Mononuclear cell (primary cell): ENCODE results near the gene KCNH3. TPM values are rescaled to one million over a fixed set of nuclear protein-coding genes. Genes with fewer than 3 reads are reported as not detected.

ENCODE experiments used
- H3K27me3 ChIP-seq: 2 replicates; pipeline ENCODE4 v1.6.0; 2011; ENCODE audit warnings: low read length, control low read depth; ENCODE audit not compliant: insufficient read depth
- H3K4me1 ChIP-seq: 2 replicates; pipeline ENCODE4 v1.5.1; 2011; ENCODE audit warnings: mild to moderate bottlenecking, low read length, control low read depth; ENCODE audit not compliant: insufficient read depth
- H3K4me3 ChIP-seq: 2 replicates; pipeline ENCODE4 v1.5.1; 2011; ENCODE audit warnings: mild to moderate bottlenecking, low read length, moderate library complexity
- H3K9me3 ChIP-seq: 2 replicates; pipeline ENCODE4 v1.5.1; 2011; ENCODE audit warnings: low read depth, mild to moderate bottlenecking, control low read depth, low read length
- total RNA-seq: library from RNA; depleted of rRNA; stranded (reverse); fragments of >200 nt; gene quantifications from one replicate; pipeline ENCODE4 v1.2.3, GENCODE V29; 2012

The KCNH3 gene
- total RNA-seq, 1 donor: 2.1 TPM

- H3K4me1 ChIP-seq: peaks cover 49% of the 10 kb centered on the region
- H3K9me3 ChIP-seq: no peaks in the 10 kb centered on the region
- peaks cover 21% of the 10 kb centered on the region for H3K27me3 ChIP-seq
- H3K4me3 ChIP-seq: peak overlapping the region; percentile 43
These were observed 1.5 kb upstream of the KCNH3 start for GRCh38 chr12:49537231-49537751.

- Histone ChIP-seq H3K27me3 (peaks cover 21% of the 10 kb centered on the region), H3K4me3 (peak overlapping the region; percentile 43), H3K4me1 (peaks cover 49% of the 10 kb centered on the region), H3K9me3 (no peaks in the 10 kb centered on the region)
These were observed 899 bp upstream of the KCNH3 start for GRCh38 chr12:49537752-49538509.

- Histone ChIP-seq H3K4me1 (peaks cover 48% of the 10 kb centered on the region), H3K27me3 (peaks cover 21% of the 10 kb centered on the region), H3K9me3 (no peaks in the 10 kb centered on the region), H3K4me3 (peak overlapping the region; percentile 43)
These were observed 787 bp downstream of the KCNH3 start for GRCh38 chr12:49539406-49540228.

- Histone ChIP-seq H3K27me3 (peaks cover 21% of the 10 kb centered on the region), H3K4me1 (peaks cover 40% of the 10 kb centered on the region), H3K9me3 (no peaks in the 10 kb centered on the region), H3K4me3 (no peak overlapping the region)
These were observed 1.7 kb downstream of the KCNH3 start for GRCh38 chr12:49540229-49541139.

GRCh38 chr12:49541140-49541861 is 2.5 kb downstream of the KCNH3 start:
- Histone ChIP-seq H3K4me3 (no peak overlapping the region), H3K9me3 (no peaks in the 10 kb centered on the region), H3K27me3 (peaks cover 19% of the 10 kb centered on the region), H3K4me1 (peaks cover 32% of the 10 kb centered on the region)

- H3K4me1 ChIP-seq: peaks cover 24% of the 10 kb centered on the region
- H3K9me3 ChIP-seq: no peaks in the 10 kb centered on the region
- no peak overlapping the region for H3K4me3 ChIP-seq
- peaks cover 15% of the 10 kb centered on the region for H3K27me3 ChIP-seq
These were observed 3.2 kb downstream of the KCNH3 start for GRCh38 chr12:49541911-49542505.

- Histone ChIP-seq H3K9me3 (no peaks in the 10 kb centered on the region), H3K4me1 (peaks cover 18% of the 10 kb centered on the region), H3K4me3 (no peak overlapping the region), H3K27me3 (peaks cover 13% of the 10 kb centered on the region)
These were observed 3.8 kb downstream of the KCNH3 start for GRCh38 chr12:49542592-49543160.

- no peak overlapping the region for H3K4me3 ChIP-seq
- peaks cover 20% of the 10 kb centered on the region for H3K27me3 ChIP-seq
- H3K9me3 ChIP-seq: no peaks in the 10 kb centered on the region
- H3K4me1 ChIP-seq: peaks cover 14% of the 10 kb centered on the region
These were observed 4.5 kb downstream of the KCNH3 start for GRCh38 chr12:49543221-49543913.

- peaks cover 28% of the 10 kb centered on the region for H3K27me3 ChIP-seq
- H3K4me3 ChIP-seq: no peak overlapping the region
- H3K9me3 ChIP-seq: no peaks in the 10 kb centered on the region
- peaks cover 21% of the 10 kb centered on the region for H3K4me1 ChIP-seq
These were observed 5.3 kb downstream of the KCNH3 start for GRCh38 chr12:49543914-49544815.

- Histone ChIP-seq H3K4me1 (peaks cover 15% of the 10 kb centered on the region), H3K9me3 (no peaks in the 10 kb centered on the region), H3K4me3 (no peak overlapping the region), H3K27me3 (peaks cover 21% of the 10 kb centered on the region)
These were observed 7.0 kb downstream of the KCNH3 start for GRCh38 chr12:49545815-49546214.

- no peak overlapping the region for H3K4me3 ChIP-seq
- H3K9me3 ChIP-seq: no peaks in the 10 kb centered on the region
- H3K4me1 ChIP-seq: peaks cover 15% of the 10 kb centered on the region
- peaks cover 21% of the 10 kb centered on the region for H3K27me3 ChIP-seq
These were observed 7.7 kb downstream of the KCNH3 start for GRCh38 chr12:49546481-49546880.

- peaks cover 15% of the 10 kb centered on the region for H3K4me1 ChIP-seq
- H3K4me3 ChIP-seq: no peak overlapping the region
- H3K27me3 ChIP-seq: peaks cover 21% of the 10 kb centered on the region
- no peaks in the 10 kb centered on the region for H3K9me3 ChIP-seq
These were observed 8.4 kb downstream of the KCNH3 start for GRCh38 chr12:49547090-49547690.
